Sigmoid colon (tissue), 4 donors: ENCODE data around the gene NR6A1.

Source experiments
- CTCF ChIP-seq, 4 experiments: fragments of 450-650 bp in 3 of 4; fragments of 200-600 bp in 1 of 4; IDR thresholded peaks; one replicate each; pipeline ENCODE4 v1.5.1; 2016 to 2019; ENCODE audit warnings: antibody characterized with exemption in 4 of 4, mild to moderate bottlenecking in 3 of 4, moderate library complexity in 2 of 4
- EP300 ChIP-seq, 4 donors: sonication (generic); formaldehyde crosslinking; IDR thresholded peaks; one replicate each; pipeline ENCODE4 v1.6.1; 2017; ENCODE audit warnings: antibody characterized with exemption in 4 of 4
- POLR2A ChIP-seq, 2 donors: fragments of 450-650 bp; IDR thresholded peaks; one replicate each; pipeline ENCODE4 v1.6.1; 2016; ENCODE audit warnings: antibody characterized with exemption in 2 of 2, mild to moderate bottlenecking in 2 of 2, moderate library complexity in 2 of 2
- POLR2AphosphoS5 ChIP-seq, 4 donors: sonication (generic); formaldehyde crosslinking; IDR thresholded peaks; one replicate each; pipeline ENCODE4 v1.6.1; 2017; ENCODE audit warnings: antibody characterized with exemption in 4 of 4

- no peak for TF ChIP-seq POLR2AphosphoS5 (IDR thresholded peaks at IDR 0.05)
- TF ChIP-seq POLR2A (IDR thresholded peaks at IDR 0.05) = no peak
- no peak for TF ChIP-seq CTCF (IDR thresholded peaks at IDR 0.05)
- no peak for TF ChIP-seq EP300 (IDR thresholded peaks at IDR 0.05)
Measured at GRCh38 chr9:124487260-124488182, 283.6 kb downstream of the NR6A1 start.
